Body of pancreas (tissue), 4 donors: ENCODE data around the gene TNRC6C. TPM values are rescaled to one million over a fixed set of nuclear protein-coding genes. Genes with fewer than 3 reads are reported as not detected.

ENCODE experiments used
- ATAC-seq: fragments of 150-250 bp; one replicate; pipeline ENCODE4 v1.9.1; 2016
- DNase-seq, 4 donors: peaks; one replicate each; pipeline ENCODE4 v3.0.0-alpha.2; 2019
- H3K27ac ChIP-seq, 4 donors: fragments of 200-600 bp; sonication (generic); 1 replicate in 3 of 4; 2 replicates in 1 of 4; pipeline versions ENCODE4 v1.5.1 to v1.6.1; 2016 to 2019; ENCODE audit warnings: mild to moderate bottlenecking in 1 of 4, mixed read lengths in 1 of 4, moderate library complexity in 1 of 4
- H3K27me3 ChIP-seq, 2 donors: fragments of 200-600 bp; sonication (generic); one replicate each; pipeline ENCODE4 v1.6.0; 2016; ENCODE audit warnings: mild to moderate bottlenecking in 1 of 2
- H3K36me3 ChIP-seq, 2 donors: fragments of 200-600 bp; sonication (generic); replicated peaks in 1 of 2; 2 replicates each; pipeline ENCODE4 v1.5.1; 2016; ENCODE audit warnings: low read depth in 2 of 2; ENCODE audit not compliant: insufficient read depth in 1 of 2
- H3K4me1 ChIP-seq: fragments of 200-600 bp; sonication (generic); one replicate; pipeline ENCODE4 v1.6.0; 2016
- H3K4me3 ChIP-seq, 2 donors: fragments of 200-600 bp; sonication (generic); 1 replicate in 1 of 2; 2 replicates in 1 of 2; pipeline ENCODE4 v1.5.1; 2016 to 2019
- H3K9me3 ChIP-seq, 3 donors: fragments of 200-600 bp; sonication (generic); 1 replicate in 2 of 3; 2 replicates in 1 of 3; pipeline ENCODE4 v1.5.1; 2016
- CTCF ChIP-seq, 7 experiments: fragments of 450-650 bp in 4 of 7; fragments of 200-600 bp in 3 of 7; sonication (generic) in 3 of 7; IDR thresholded peaks; one replicate each; pipeline ENCODE4 v1.5.1; 2016 to 2019; ENCODE audit warnings: antibody characterized with exemption in 7 of 7
- POLR2A ChIP-seq, 3 donors: fragments of 450-650 bp; IDR thresholded peaks; one replicate each; pipeline ENCODE4 v1.6.1; 2016; ENCODE audit warnings: antibody characterized with exemption in 3 of 3, mild to moderate bottlenecking in 2 of 3
- WGBS, 2 donors: methylation state at CpG; one replicate each; pipeline ENCODE4 v1.1.5; 2017; 5-methylcytosine and 5-hydroxymethylcytosine counted together
- intact Hi-C: fragments of 100-400 bp; cut with DNase I; formaldehyde crosslinking; loops from one replicate; pipeline ENCODE4 v1.15.1; 2023
- total RNA-seq, 2 donors: library from RNA; depleted of rRNA; stranded (reverse); fragments of >200 nt; gene quantifications; one replicate each; pipeline ENCODE4 v1.1.0, GENCODE V29; 2016

The TNRC6C gene
- total RNA-seq, 2 donors from 2014 or later: 4.9 to 13.5 TPM

- H3K4me3 ChIP-seq: no peak overlapping the region
- 61 to 90% methylated on average over 4 to 9 of the region's 9 CpGs for WGBS, 2 donors
- peaks cover 0 to 5% of the 10 kb centered on the region in 2 donors for H3K36me3 ChIP-seq
- H3K27me3 ChIP-seq: no peaks in the 10 kb centered on the region
- DNase-seq (no peak), ATAC-seq (no peak)
- no peak overlapping the region for H3K27ac ChIP-seq
- intact Hi-C loops: no loop called here
- peaks cover 7% of the 10 kb centered on the region for H3K4me1 ChIP-seq
- TF ChIP-seq CTCF (IDR thresholded peaks at IDR 0.05) (no peak), POLR2A (IDR thresholded peaks at IDR 0.05) (no peak)
- no peaks in the 10 kb centered on the region for H3K9me3 ChIP-seq
Measured at GRCh38 chr17:78109489-78109761, 150.9 kb downstream of the TNRC6C start.

- ATAC-seq: no peak
- H3K36me3 ChIP-seq: peaks cover 0 to 2% of the 10 kb centered on the region in 2 donors
- no peak for DNase-seq
Measured at GRCh38 chr17:78110363-78111015, 152.0 kb downstream of the TNRC6C start.

GRCh38 chr17:78111016-78111726, 152.7 kb downstream of the TNRC6C start:
- peaks cover 7% of the 10 kb centered on the region for H3K4me1 ChIP-seq
- no peak overlapping the region for H3K4me3 ChIP-seq
- 68% methylated on average over 16 to 17 of the region's 19 CpGs for WGBS, 2 donors
- ATAC-seq (no peak), DNase-seq (no peak)
- intact Hi-C loops: loop anchor here (5.0 to 10.0 kb wide), 3 partner anchors 54 to 314 kb away; partner anchors contain the start of gene SYNGR2
- H3K27me3 ChIP-seq: no peaks in the 10 kb centered on the region
- H3K27ac ChIP-seq: no peak overlapping the region
- no peak for TF ChIP-seq POLR2A (IDR thresholded peaks at IDR 0.05)
- TF ChIP-seq CTCF (IDR thresholded peaks at IDR 0.05): no peak
- H3K9me3 ChIP-seq: no peaks in the 10 kb centered on the region
- peaks cover 0 to 2% of the 10 kb centered on the region in 2 donors for H3K36me3 ChIP-seq

More at GRCh38 chr17:78110363-78111015, 152.0 kb downstream of the TNRC6C start:
- Histone ChIP-seq H3K27ac (no peak overlapping the region), H3K4me3 (no peak overlapping the region), H3K27me3 (no peaks in the 10 kb centered on the region), H3K9me3 (no peaks in the 10 kb centered on the region), H3K4me1 (peaks cover 7% of the 10 kb centered on the region)
- 78 to 87% methylated on average over 11 to 19 of the region's 22 CpGs for WGBS, 2 donors
- intact Hi-C loops: loop anchor here (5.0 to 10.0 kb wide), 3 partner anchors 54 to 314 kb away; partner anchors contain the start of gene SYNGR2
- TF ChIP-seq CTCF (IDR thresholded peaks at IDR 0.05) (no peak), POLR2A (IDR thresholded peaks at IDR 0.05) (no peak)

GRCh38 chr17:78111727-78112517, 153.4 kb downstream of the TNRC6C start:
- Histone ChIP-seq H3K27me3 (no peaks in the 10 kb centered on the region), H3K36me3 (peaks cover 0 to 2% of the 10 kb centered on the region in 2 donors), H3K4me3 (no peak overlapping the region), H3K9me3 (no peaks in the 10 kb centered on the region), H3K27ac (no peak overlapping the region), H3K4me1 (peaks cover 9% of the 10 kb centered on the region)
- no peak for TF ChIP-seq CTCF (IDR thresholded peaks at IDR 0.05)
- TF ChIP-seq POLR2A (IDR thresholded peaks at IDR 0.05): no peak
- no peak for ATAC-seq
- no peak for DNase-seq
- WGBS, 2 donors: 20 to 86% methylated on average over 1 to 28 of the region's 28 CpGs
- intact Hi-C loops: loop anchor here (5.0 to 10.0 kb wide), 3 partner anchors 53 to 313 kb away; partner anchors contain the start of gene SYNGR2
